ENCODE results near the gene CNOT1.
"Not testable (repeated sequence)": the region's sequence is repeated elsewhere in the genome, so short reads cannot be mapped to it uniquely, and the experiment has no call there.

The CNOT1 gene

GRCh38 chr16:58629733-58630640, at the start of gene CNOT1:
Gene CNOT1, minus strand, starts transcription at chr16:58629826. Its CDS starts 30,489 bp downstream, at chr16:58599337.
- DNase-seq = peak; percentile 100

- no peak for DNase-seq
Measured at GRCh38 chr16:58678716-58679115, 49.1 kb upstream of the CNOT1 start.

GRCh38 chr16:58678269-58678668, 48.6 kb upstream of the CNOT1 start:
- no peak for DNase-seq

GRCh38 chr16:58670946-58671583, 41.4 kb upstream of the CNOT1 start:
- no peak for DNase-seq

GRCh38 chr16:58670177-58670576, 40.6 kb upstream of the CNOT1 start:
- no peak for DNase-seq

GRCh38 chr16:58665200-58665599, 35.6 kb upstream of the CNOT1 start:
- no peak for DNase-seq

- peak; percentile 86 for DNase-seq
Measured at GRCh38 chr16:58661199-58661830, 31.7 kb upstream of the CNOT1 start.

- not testable (repeated sequence) for DNase-seq
Measured at GRCh38 chr16:58659911-58660310, 30.3 kb upstream of the CNOT1 start.

- peak; percentile 8 for DNase-seq
Measured at GRCh38 chr16:58658796-58659211, 29.2 kb upstream of the CNOT1 start.

- no peak for DNase-seq
Measured at GRCh38 chr16:58656899-58657298, 27.3 kb upstream of the CNOT1 start.

- DNase-seq = no peak
Measured at GRCh38 chr16:58655215-58655596, 25.6 kb upstream of the CNOT1 start.

- DNase-seq = no peak
Measured at GRCh38 chr16:58654560-58655214, 25.1 kb upstream of the CNOT1 start.

- no peak for DNase-seq
Measured at GRCh38 chr16:58652741-58653140, 23.1 kb upstream of the CNOT1 start.

GRCh38 chr16:58651965-58652348, 22.3 kb upstream of the CNOT1 start:
- DNase-seq = no peak

GRCh38 chr16:58649707-58650106, 20.1 kb upstream of the CNOT1 start:
- DNase-seq = no peak

- DNase-seq = no peak
Measured at GRCh38 chr16:58647107-58647506, 17.5 kb upstream of the CNOT1 start.

GRCh38 chr16:58644765-58645487, 15.3 kb upstream of the CNOT1 start:
- no peak for DNase-seq

- DNase-seq = no peak
Measured at GRCh38 chr16:58644108-58644507, 14.5 kb upstream of the CNOT1 start.

GRCh38 chr16:58640949-58641348, 11.3 kb upstream of the CNOT1 start:
- no peak for DNase-seq

- no peak for DNase-seq
Measured at GRCh38 chr16:58639836-58640235, 10.2 kb upstream of the CNOT1 start.

GRCh38 chr16:58639230-58639629, 9.6 kb upstream of the CNOT1 start:
- DNase-seq = no peak
